GM21825 (cell line): Measurements from ENCODE around the gene SALL2.

Experiments used
- ATAC-seq: cut with Tn5 transposase; IDR thresholded peaks from one replicate; pipeline ENCODE4 v1.9.1; 2021; ENCODE audit warnings: mild to moderate bottlenecking, moderate library complexity; ENCODE audit not compliant: unreplicated experiment

The SALL2 gene

GRCh38 chr14:21494902-21495762 lies 31.0 kb downstream of the SALL2 start:
- ATAC-seq: no peak

DNA sequence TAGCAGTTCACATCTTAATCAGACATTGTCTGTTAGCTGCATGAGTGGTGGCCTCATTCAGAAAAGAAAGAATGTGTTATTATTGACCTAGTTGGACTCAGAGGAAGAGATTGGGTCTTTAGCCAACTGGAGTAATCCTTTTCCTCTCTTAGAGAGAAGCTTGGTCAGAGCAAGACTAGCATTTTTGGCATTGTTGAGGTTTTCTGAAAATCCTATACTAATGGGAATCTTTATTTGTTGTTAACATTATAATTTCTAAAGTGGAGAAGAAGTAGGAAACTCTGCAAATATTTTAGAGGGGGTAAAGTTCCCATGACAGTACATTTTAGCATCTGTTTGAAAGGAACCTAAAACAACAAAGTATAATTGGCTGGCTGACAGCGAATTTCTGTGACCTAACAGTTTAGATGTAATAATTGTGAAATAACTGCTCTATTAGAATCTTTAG lies 39.5 kb downstream of the SALL2 start:
- ATAC-seq: no peak

GRCh38 chr14:21476925-21477681 lies 49.0 kb downstream of the SALL2 start, which contains the start of the genes RAB2B and TOX4:
TSS of gene RAB2B (minus strand) at chr14:21476959. CDS start at chr14:21476872, 87 bp downstream.
TSS of gene TOX4 (plus strand) at chr14:21477195. CDS start at chr14:21477279, 84 bp downstream.
- ATAC-seq: peak; percentile 99

- ATAC-seq: peak; percentile 31
Observed at GRCh38 chr14:21476523-21476924, 49.6 kb downstream of the SALL2 start.

- ATAC-seq: no peak
Observed at GRCh38 chr14:21475767-21476522, 50.2 kb downstream of the SALL2 start.
